ENCODE measurements around the gene TMEM187. TPM values are rescaled to one million over a fixed set of nuclear protein-coding genes. Genes with fewer than 3 reads are reported as not detected.
"Not testable (repeated sequence)": the region's sequence is repeated elsewhere in the genome, so short reads cannot be mapped to it uniquely, and the experiment has no call there.

TMEM187 gene
- total RNA-seq, 1 donor = 6.9 TPM

GRCh38 chrX:153993978-153994377 lies 21.4 kb downstream of the TMEM187 start:
- Histone ChIP-seq H3K79me2 (ENCODE audit: insufficient read depth, low read length) (no peaks in the 10 kb centered on the region), H3K9me3 (ENCODE audit: low read depth, low read length) (no peaks in the 10 kb centered on the region), H3K4me3 (ENCODE audit: insufficient read depth, low read length) (no peak overlapping the region), H4K20me1 (ENCODE audit: insufficient read depth, low read length) (no peaks in the 10 kb centered on the region), H2AFZ (ENCODE audit: low read length) (no peak overlapping the region), H3K36me3 (ENCODE audit: insufficient read depth, low read length) (no peaks in the 10 kb centered on the region), H3K4me2 (ENCODE audit: insufficient read depth, low read length) (no peak overlapping the region), H3K27ac (ENCODE audit: low read depth, low read length) (no peak overlapping the region), H3K27me3 (ENCODE audit: insufficient read depth, low read length) (peaks cover 11% of the 10 kb centered on the region), H3K4me1 (ENCODE audit: insufficient read depth, low read length) (no peaks in the 10 kb centered on the region)
- DNase-seq (ENCODE audit: insufficient read length, low spot score, missing footprints) = peak; percentile 14
- no peak for TF ChIP-seq CTCF (IDR thresholded peaks at IDR 0.05; ENCODE audit: extremely low read depth, low read depth, low read length)

GRCh38 chrX:153994398-153994797 lies 21.8 kb downstream of the TMEM187 start:
- not testable (repeated sequence) for H3K4me2 ChIP-seq (ENCODE audit: insufficient read depth, low read length); H3K79me2 ChIP-seq (ENCODE audit: insufficient read depth, low read length); H3K4me1 ChIP-seq (ENCODE audit: insufficient read depth, low read length); H3K27ac ChIP-seq (ENCODE audit: low read depth, low read length); H4K20me1 ChIP-seq (ENCODE audit: insufficient read depth, low read length); H2AFZ ChIP-seq (ENCODE audit: low read length); H3K4me3 ChIP-seq (ENCODE audit: insufficient read depth, low read length); H3K9me3 ChIP-seq (ENCODE audit: low read depth, low read length); H3K36me3 ChIP-seq (ENCODE audit: insufficient read depth, low read length)
- peaks cover 11% of the 10 kb centered on the region for H3K27me3 ChIP-seq (ENCODE audit: insufficient read depth, low read length)
- peak; percentile 45 for DNase-seq (ENCODE audit: insufficient read length, low spot score, missing footprints)

GRCh38 chrX:153995504-153995903 lies 22.9 kb downstream of the TMEM187 start:
- Histone ChIP-seq H3K4me2 (ENCODE audit: insufficient read depth, low read length) (no peak overlapping the region), H3K79me2 (ENCODE audit: insufficient read depth, low read length) (no peaks in the 10 kb centered on the region), H3K4me3 (ENCODE audit: insufficient read depth, low read length) (no peak overlapping the region), H3K9me3 (ENCODE audit: low read depth, low read length) (no peaks in the 10 kb centered on the region), H3K4me1 (ENCODE audit: insufficient read depth, low read length) (no peaks in the 10 kb centered on the region), H2AFZ (ENCODE audit: low read length) (no peak overlapping the region), H3K36me3 (ENCODE audit: insufficient read depth, low read length) (no peaks in the 10 kb centered on the region), H4K20me1 (ENCODE audit: insufficient read depth, low read length) (no peaks in the 10 kb centered on the region), H3K27ac (ENCODE audit: low read depth, low read length) (no peak overlapping the region), H3K27me3 (ENCODE audit: insufficient read depth, low read length) (peaks cover 11% of the 10 kb centered on the region)
- peak; percentile 30 for DNase-seq (ENCODE audit: insufficient read length, low spot score, missing footprints)
- TF ChIP-seq CTCF (IDR thresholded peaks at IDR 0.05; ENCODE audit: extremely low read depth, low read depth, low read length) = no peak

- no peak overlapping the region for H3K4me2 ChIP-seq (ENCODE audit: insufficient read depth, low read length)
- H3K4me3 ChIP-seq (ENCODE audit: insufficient read depth, low read length) = no peak overlapping the region
- DNase-seq (ENCODE audit: insufficient read length, low spot score, missing footprints) = peak; percentile 38
- H3K4me1 ChIP-seq (ENCODE audit: insufficient read depth, low read length) = peaks cover 10% of the 10 kb centered on the region
- H4K20me1 ChIP-seq (ENCODE audit: insufficient read depth, low read length) = no peaks in the 10 kb centered on the region
- no peaks in the 10 kb centered on the region for H3K9me3 ChIP-seq (ENCODE audit: low read depth, low read length)
- peaks cover 18% of the 10 kb centered on the region for H3K27me3 ChIP-seq (ENCODE audit: insufficient read depth, low read length)
- no peaks in the 10 kb centered on the region for H3K36me3 ChIP-seq (ENCODE audit: insufficient read depth, low read length)
- no peak for TF ChIP-seq CTCF (IDR thresholded peaks at IDR 0.05; ENCODE audit: extremely low read depth, low read depth, low read length)
- no peak overlapping the region for H2AFZ ChIP-seq (ENCODE audit: low read length)
- no peak overlapping the region for H3K27ac ChIP-seq (ENCODE audit: low read depth, low read length)
- no peaks in the 10 kb centered on the region for H3K79me2 ChIP-seq (ENCODE audit: insufficient read depth, low read length)
These were observed 26.9 kb downstream of the TMEM187 start for GRCh38 chrX:153999359-154000037.

Measured in osteoblast (primary cell).